SH-SY5Y (cell line): ENCODE measurements around the gene SF1.

Source experiments
- GATA2 ChIP-seq: IDR thresholded peaks from 2 replicates; pipeline ENCODE4 v1.6.1; 2011; ENCODE audit warnings: mild to moderate bottlenecking, low read depth, low read length
- GATA3 ChIP-seq: IDR thresholded peaks from 2 replicates; pipeline ENCODE4 v1.6.1; 2011; ENCODE audit warnings: low read depth, mild to moderate bottlenecking, low read length, moderate library complexity

GRCh38 chr11:64803158-64803845, 25.0 kb upstream of the SF1 start, which contains the start of gene MAP4K2:
- TF ChIP-seq GATA3: no peak
- no peak for TF ChIP-seq GATA2
